ENCODE results near the gene KIAA0319L.

Gene KIAA0319L

DNA sequence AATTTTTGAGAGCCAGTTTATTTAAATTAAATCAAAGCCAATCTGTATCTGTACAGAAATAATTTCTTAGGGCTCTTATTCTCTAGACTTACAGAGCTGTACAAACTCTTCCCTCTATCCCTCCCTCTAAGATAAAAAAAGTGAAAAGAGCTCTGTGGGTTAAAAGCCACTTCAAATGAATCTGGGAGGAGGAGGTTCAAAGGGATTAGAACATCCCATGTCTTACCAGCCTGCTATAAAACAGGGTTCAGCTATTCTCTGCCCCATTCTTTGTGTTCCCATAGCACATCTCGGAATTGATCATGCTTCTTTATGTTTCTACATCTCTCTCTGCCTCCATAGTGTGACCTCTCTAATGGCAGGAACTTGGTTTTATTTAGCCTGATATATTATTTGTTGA lies 19.4 kb downstream of the KIAA0319L start:
- no peak overlapping the region for H3K27ac ChIP-seq (ENCODE audit: insufficient read depth, low read depth, low read length, poor library complexity, severe bottlenecking)
- H3K4me1 ChIP-seq (ENCODE audit: control insufficient read depth, insufficient read depth, low read length) = peaks cover 20% of the 10 kb centered on the region
- H3K4me3 ChIP-seq (ENCODE audit: insufficient read depth, low read depth, low read length) = no peak overlapping the region
- H3K36me3 ChIP-seq (ENCODE audit: control insufficient read depth, insufficient read depth, low read length) = no peaks in the 10 kb centered on the region
- no peaks in the 10 kb centered on the region for H3K9me3 ChIP-seq (ENCODE audit: control insufficient read depth, low read length)
- WGBS, 2 experiments = 70 to 80% methylated on average over 1 of the region's 1 CpG
- H3K27me3 ChIP-seq (ENCODE audit: control insufficient read depth, insufficient read depth, low read length, poor library complexity, severe bottlenecking) = no peaks in the 10 kb centered on the region

DNA sequence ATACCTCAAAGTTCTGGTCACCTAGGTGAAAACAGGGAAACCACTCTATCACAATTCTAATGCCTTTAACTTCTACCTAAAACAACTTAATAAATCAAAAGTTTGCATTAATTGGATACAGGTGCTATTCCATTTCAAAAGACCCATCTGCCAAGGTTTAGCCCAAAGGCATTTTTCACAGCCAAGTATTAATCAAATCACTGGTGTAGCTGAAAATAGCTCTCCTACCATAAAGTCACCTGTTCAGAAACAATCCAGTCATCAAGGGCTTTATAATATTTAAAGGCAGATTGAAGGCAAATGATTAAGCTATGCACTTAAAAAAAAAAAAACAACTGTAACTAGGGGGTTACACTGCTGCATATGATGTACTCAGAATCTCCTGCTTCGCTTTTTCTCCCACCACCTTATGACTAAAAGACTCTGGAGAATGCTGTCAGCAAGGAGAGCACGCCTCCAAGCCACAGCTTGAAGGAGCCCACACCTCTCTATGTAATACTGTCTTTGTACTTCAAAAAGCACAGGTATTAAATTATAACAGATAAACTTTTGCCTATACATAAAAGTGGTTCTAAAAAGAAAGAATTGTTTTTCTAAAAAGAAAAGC lies 20.5 kb downstream of the KIAA0319L start:
- WGBS, 2 experiments = 90 to 100% methylated on average over 1 to 2 of the region's 2 CpGs
- Histone ChIP-seq H3K36me3 (ENCODE audit: control insufficient read depth, insufficient read depth, low read length) (no peaks in the 10 kb centered on the region), H3K4me1 (ENCODE audit: control insufficient read depth, insufficient read depth, low read length) (peaks cover 20% of the 10 kb centered on the region), H3K4me3 (ENCODE audit: insufficient read depth, low read depth, low read length) (no peak overlapping the region), H3K27ac (ENCODE audit: insufficient read depth, low read depth, low read length, poor library complexity, severe bottlenecking) (no peak overlapping the region), H3K9me3 (ENCODE audit: control insufficient read depth, low read length) (no peaks in the 10 kb centered on the region), H3K27me3 (ENCODE audit: control insufficient read depth, insufficient read depth, low read length, poor library complexity, severe bottlenecking) (no peaks in the 10 kb centered on the region)

DNA sequence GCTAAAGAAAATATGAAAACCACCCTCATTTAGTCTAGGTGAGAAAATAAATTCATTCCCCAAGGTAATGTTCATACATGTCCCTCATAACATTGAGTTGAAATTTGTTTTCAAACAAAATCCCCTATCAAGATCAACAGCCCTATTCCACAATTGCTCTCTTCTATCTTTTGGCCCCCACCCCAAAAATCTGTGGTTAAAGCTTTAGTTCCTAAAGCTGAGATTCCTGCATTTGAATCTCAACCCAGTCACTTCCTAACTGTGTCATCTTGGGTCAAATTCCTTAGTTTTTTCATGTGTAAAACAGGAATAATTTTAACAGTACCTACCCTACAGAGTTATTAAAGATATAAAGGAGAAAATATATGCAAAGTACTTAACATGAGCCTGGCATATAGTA lies 22.0 kb downstream of the KIAA0319L start:
- Histone ChIP-seq H3K27ac (ENCODE audit: insufficient read depth, low read depth, low read length, poor library complexity, severe bottlenecking) (no peak overlapping the region), H3K27me3 (ENCODE audit: control insufficient read depth, insufficient read depth, low read length, poor library complexity, severe bottlenecking) (no peaks in the 10 kb centered on the region), H3K9me3 (ENCODE audit: control insufficient read depth, low read length) (no peaks in the 10 kb centered on the region), H3K4me1 (ENCODE audit: control insufficient read depth, insufficient read depth, low read length) (peaks cover 20% of the 10 kb centered on the region), H3K4me3 (ENCODE audit: insufficient read depth, low read depth, low read length) (no peak overlapping the region), H3K36me3 (ENCODE audit: control insufficient read depth, insufficient read depth, low read length) (peaks cover 5% of the 10 kb centered on the region)

DNA sequence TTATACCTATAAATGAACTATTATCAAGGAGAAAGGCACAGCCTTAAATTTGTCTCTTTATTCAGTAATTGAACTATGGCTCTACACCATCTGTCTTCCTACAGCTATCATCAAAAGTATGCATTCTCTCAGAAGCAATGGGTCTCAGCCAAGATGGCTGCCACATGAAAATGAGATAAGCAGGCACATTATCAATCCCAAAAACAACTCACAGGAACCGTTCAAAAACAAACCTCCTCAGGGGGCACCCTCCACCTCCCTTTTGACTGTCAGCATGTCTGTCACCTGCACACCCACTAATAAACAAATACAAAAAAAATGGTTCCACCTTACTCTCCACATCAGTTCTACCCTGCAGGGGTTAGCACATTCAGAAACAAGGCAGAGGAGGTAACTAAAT lies 23.6 kb downstream of the KIAA0319L start:
- Histone ChIP-seq H3K27ac (ENCODE audit: insufficient read depth, low read depth, low read length, poor library complexity, severe bottlenecking) (no peak overlapping the region), H3K36me3 (ENCODE audit: control insufficient read depth, insufficient read depth, low read length) (peaks cover 8% of the 10 kb centered on the region), H3K4me3 (ENCODE audit: insufficient read depth, low read depth, low read length) (no peak overlapping the region), H3K27me3 (ENCODE audit: control insufficient read depth, insufficient read depth, low read length, poor library complexity, severe bottlenecking) (no peaks in the 10 kb centered on the region), H3K9me3 (ENCODE audit: control insufficient read depth, low read length) (no peaks in the 10 kb centered on the region), H3K4me1 (ENCODE audit: control insufficient read depth, insufficient read depth, low read length) (peaks cover 7% of the 10 kb centered on the region)
- WGBS, 2 experiments = 47 to 56% methylated on average over 1 of the region's 1 CpG

DNA sequence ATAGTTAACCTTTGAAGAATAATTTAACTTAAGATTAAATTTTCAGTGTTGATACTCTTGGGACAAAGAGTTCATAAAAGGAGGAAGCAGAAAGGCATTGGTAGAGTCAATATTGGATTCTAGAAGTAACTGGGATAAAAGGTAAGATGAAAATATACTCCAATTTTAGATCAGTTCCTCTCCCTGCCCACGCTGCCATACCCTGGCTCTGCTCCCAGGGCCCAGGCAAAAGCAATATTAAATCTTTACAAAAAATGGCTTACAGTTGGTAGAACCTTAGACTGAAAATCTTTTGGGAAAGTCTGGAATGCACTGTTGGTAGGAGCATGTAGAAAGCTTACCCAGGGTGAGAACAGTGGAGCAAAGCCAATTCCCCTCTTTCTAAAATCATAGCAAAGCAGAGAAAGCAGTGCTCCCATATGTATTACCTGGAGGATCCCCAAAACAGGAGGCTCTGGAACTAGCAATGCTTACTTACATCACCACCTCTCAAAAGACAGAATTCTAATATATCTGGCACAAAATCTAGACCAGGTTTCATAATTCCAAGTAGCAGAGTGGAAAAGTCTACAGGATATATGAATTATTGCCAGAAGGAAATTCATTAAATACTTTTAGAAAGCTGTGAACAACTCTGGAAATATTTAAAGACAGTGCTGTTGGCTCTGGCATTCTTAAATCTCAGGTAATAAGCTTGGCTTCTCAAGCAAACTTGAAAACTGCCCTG lies 24.5 kb downstream of the KIAA0319L start:
- Histone ChIP-seq H3K27ac (ENCODE audit: insufficient read depth, low read depth, low read length, poor library complexity, severe bottlenecking) (no peak overlapping the region), H3K4me3 (ENCODE audit: insufficient read depth, low read depth, low read length) (no peak overlapping the region), H3K27me3 (ENCODE audit: control insufficient read depth, insufficient read depth, low read length, poor library complexity, severe bottlenecking) (no peaks in the 10 kb centered on the region), H3K9me3 (ENCODE audit: control insufficient read depth, low read length) (no peaks in the 10 kb centered on the region), H3K4me1 (ENCODE audit: control insufficient read depth, insufficient read depth, low read length) (peaks cover 7% of the 10 kb centered on the region), H3K36me3 (ENCODE audit: control insufficient read depth, insufficient read depth, low read length) (peaks cover 8% of the 10 kb centered on the region)
- 100% methylated on average over 1 of the region's 1 CpG for WGBS, 2 experiments

DNA sequence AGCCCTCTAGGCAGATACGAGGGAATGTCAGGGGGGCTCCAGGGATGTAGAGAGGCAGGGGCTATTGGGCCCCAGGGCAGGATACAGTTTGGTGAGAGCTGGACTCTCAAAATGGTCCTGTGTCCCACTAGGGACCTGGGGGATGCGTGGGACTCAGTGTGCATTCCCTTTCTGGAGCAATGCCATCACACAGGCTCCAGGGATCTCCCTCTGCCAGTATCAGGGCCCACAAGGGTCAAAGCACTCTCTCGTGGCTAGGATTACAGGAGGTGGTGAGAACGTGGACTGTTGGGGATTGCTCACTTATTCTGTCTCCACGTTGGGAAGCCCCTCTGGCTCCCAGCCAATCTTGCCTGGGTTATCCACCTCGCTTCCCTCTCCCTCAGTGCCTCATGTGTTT lies 25.8 kb downstream of the KIAA0319L start:
- 93% methylated on average over 6 of the region's 6 CpGs for WGBS, 2 experiments
- Histone ChIP-seq H3K27ac (ENCODE audit: insufficient read depth, low read depth, low read length, poor library complexity, severe bottlenecking) (no peak overlapping the region), H3K9me3 (ENCODE audit: control insufficient read depth, low read length) (no peaks in the 10 kb centered on the region), H3K4me3 (ENCODE audit: insufficient read depth, low read depth, low read length) (no peak overlapping the region), H3K4me1 (ENCODE audit: control insufficient read depth, insufficient read depth, low read length) (peaks cover 2% of the 10 kb centered on the region), H3K36me3 (ENCODE audit: control insufficient read depth, insufficient read depth, low read length) (peaks cover 8% of the 10 kb centered on the region), H3K27me3 (ENCODE audit: control insufficient read depth, insufficient read depth, low read length, poor library complexity, severe bottlenecking) (no peaks in the 10 kb centered on the region)

DNA sequence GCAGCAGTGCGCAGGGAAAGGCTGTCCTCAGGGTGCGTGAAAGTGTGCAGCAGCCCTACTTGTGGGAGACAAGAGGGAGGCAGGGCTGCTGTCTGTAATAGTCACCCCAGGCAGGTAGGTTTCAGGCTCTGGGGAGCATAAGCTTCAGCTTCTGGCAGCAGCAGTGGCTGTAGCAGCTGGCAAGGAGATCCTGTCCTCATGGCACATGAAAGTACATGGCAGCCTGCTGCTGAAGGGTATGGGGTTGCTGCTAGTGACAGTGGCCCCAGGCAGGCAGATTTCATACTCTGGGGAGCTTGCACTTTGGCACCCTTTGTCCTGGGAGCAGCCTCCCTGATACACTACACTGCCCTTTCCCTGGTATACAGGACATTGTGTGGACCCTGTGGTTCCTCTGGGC lies 26.3 kb downstream of the KIAA0319L start:
- H3K9me3 ChIP-seq (ENCODE audit: control insufficient read depth, low read length) = no peaks in the 10 kb centered on the region
- WGBS, 2 experiments = 97 to 100% methylated on average over 2 of the region's 2 CpGs
- H3K36me3 ChIP-seq (ENCODE audit: control insufficient read depth, insufficient read depth, low read length) = peaks cover 8% of the 10 kb centered on the region
- no peaks in the 10 kb centered on the region for H3K27me3 ChIP-seq (ENCODE audit: control insufficient read depth, insufficient read depth, low read length, poor library complexity, severe bottlenecking)
- no peak overlapping the region for H3K27ac ChIP-seq (ENCODE audit: insufficient read depth, low read depth, low read length, poor library complexity, severe bottlenecking)
- H3K4me3 ChIP-seq (ENCODE audit: insufficient read depth, low read depth, low read length) = no peak overlapping the region
- H3K4me1 ChIP-seq (ENCODE audit: control insufficient read depth, insufficient read depth, low read length) = no peaks in the 10 kb centered on the region

DNA sequence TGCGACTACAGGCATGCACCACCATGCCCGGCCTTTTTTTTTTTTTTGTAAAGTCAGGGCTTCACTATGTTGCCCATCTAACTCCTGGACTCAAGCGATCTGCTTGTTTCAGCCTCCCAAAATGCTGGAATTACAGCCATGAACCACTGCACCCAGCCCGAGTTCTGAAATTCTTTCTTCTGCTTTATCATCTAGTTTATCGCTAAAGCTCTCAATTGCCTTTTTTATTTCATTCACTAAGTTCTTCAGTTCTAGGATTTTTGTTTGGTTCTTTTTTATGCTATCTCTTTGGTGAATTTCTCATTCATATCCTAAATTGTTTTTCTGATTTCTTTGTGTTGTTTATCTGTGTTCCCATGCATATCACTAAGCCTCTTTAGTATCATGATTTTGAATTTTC lies 27.0 kb downstream of the KIAA0319L start:
- 73 to 76% methylated on average over 5 of the region's 5 CpGs for WGBS, 2 experiments
- H3K4me1 ChIP-seq (ENCODE audit: control insufficient read depth, insufficient read depth, low read length) = no peaks in the 10 kb centered on the region
- no peaks in the 10 kb centered on the region for H3K27me3 ChIP-seq (ENCODE audit: control insufficient read depth, insufficient read depth, low read length, poor library complexity, severe bottlenecking)
- no peak overlapping the region for H3K27ac ChIP-seq (ENCODE audit: insufficient read depth, low read depth, low read length, poor library complexity, severe bottlenecking)
- H3K4me3 ChIP-seq (ENCODE audit: insufficient read depth, low read depth, low read length) = no peak overlapping the region
- peaks cover 8% of the 10 kb centered on the region for H3K36me3 ChIP-seq (ENCODE audit: control insufficient read depth, insufficient read depth, low read length)
- H3K9me3 ChIP-seq (ENCODE audit: control insufficient read depth, low read length) = no peaks in the 10 kb centered on the region

DNA sequence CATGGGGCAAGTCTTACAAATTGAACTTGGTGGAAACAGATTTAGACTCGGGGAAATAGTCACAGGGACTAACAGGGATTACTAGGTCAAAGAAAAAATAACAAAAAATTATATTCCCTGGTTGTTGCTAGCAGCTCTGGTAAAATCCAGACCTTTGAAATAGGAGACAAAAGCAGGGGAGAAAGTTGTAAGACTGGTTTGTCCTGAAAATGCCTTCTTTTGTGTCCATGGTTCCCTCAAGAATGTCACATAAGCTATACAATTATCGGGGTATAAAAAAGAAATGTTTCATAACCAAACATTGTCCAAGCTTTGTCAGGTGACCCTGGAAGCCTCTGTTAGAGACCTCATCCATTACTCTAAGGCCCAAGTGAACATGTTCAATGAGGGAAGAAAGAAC lies 33.1 kb downstream of the KIAA0319L start:
- Histone ChIP-seq H3K9me3 (ENCODE audit: control insufficient read depth, low read length) (no peaks in the 10 kb centered on the region), H3K4me1 (ENCODE audit: control insufficient read depth, insufficient read depth, low read length) (no peaks in the 10 kb centered on the region), H3K27ac (ENCODE audit: insufficient read depth, low read depth, low read length, poor library complexity, severe bottlenecking) (no peak overlapping the region), H3K36me3 (ENCODE audit: control insufficient read depth, insufficient read depth, low read length) (no peaks in the 10 kb centered on the region), H3K27me3 (ENCODE audit: control insufficient read depth, insufficient read depth, low read length, poor library complexity, severe bottlenecking) (no peaks in the 10 kb centered on the region), H3K4me3 (ENCODE audit: insufficient read depth, low read depth, low read length) (no peak overlapping the region)
- 92 to 100% methylated on average over 2 of the region's 2 CpGs for WGBS, 2 experiments

DNA sequence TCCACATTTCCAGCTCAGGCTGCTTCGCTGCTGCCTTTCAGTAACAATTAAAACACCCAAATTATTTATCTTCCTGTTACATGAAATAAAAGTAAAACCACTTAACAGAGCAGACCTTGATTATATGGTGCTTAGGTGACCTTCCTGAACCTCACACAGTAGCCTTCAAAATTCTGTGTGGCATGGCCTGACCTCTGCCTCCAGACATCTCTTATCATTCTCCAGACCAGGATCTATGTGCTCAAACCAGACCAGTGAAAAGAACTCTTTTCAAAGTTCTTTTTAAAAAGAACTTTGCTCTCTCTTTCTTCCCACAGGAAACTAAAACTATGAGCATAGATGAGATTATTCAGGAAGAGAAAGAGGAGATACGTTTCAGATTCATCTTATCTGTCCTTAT lies 37.8 kb downstream of the KIAA0319L start:
- H3K27ac ChIP-seq (ENCODE audit: insufficient read depth, low read depth, low read length, poor library complexity, severe bottlenecking) = no peak overlapping the region
- 94 to 100% methylated on average over 1 to 2 of the region's 2 CpGs for WGBS, 2 experiments
- peaks cover 2% of the 10 kb centered on the region for H3K9me3 ChIP-seq (ENCODE audit: control insufficient read depth, low read length)
- H3K4me1 ChIP-seq (ENCODE audit: control insufficient read depth, insufficient read depth, low read length) = no peaks in the 10 kb centered on the region
- peaks cover 5% of the 10 kb centered on the region for H3K36me3 ChIP-seq (ENCODE audit: control insufficient read depth, insufficient read depth, low read length)
- H3K27me3 ChIP-seq (ENCODE audit: control insufficient read depth, insufficient read depth, low read length, poor library complexity, severe bottlenecking) = no peaks in the 10 kb centered on the region
- H3K4me3 ChIP-seq (ENCODE audit: insufficient read depth, low read depth, low read length) = no peak overlapping the region
